Activated CD4-positive, alpha-beta T cell treated with anti-CD3 and anti-CD28 coated beads, Interleukin-2, amount 10 ng/mL, durations not matched to agents 7 days and 5 days (primary cell): Measurements from ENCODE around the gene LMNB1. TPM values are rescaled to one million over a fixed set of nuclear protein-coding genes. Genes with fewer than 3 reads are reported as not detected.
"Not testable (repeated sequence)": the region's sequence is repeated elsewhere in the genome, so short reads cannot be mapped to it uniquely, and the experiment has no call there.

Source experiments
- CTCF ChIA-PET: fragments of 350-600 bp; sonication (Branson Sonifier 250); formaldehyde crosslinking; loops from one replicate; lab custom pipeline; 2021; ENCODE audit warnings: antibody characterized with exemption; lab: Charles Lee
- POLR2A ChIA-PET: fragments of 350-600 bp; sonication (Branson Sonifier 250); formaldehyde crosslinking; loops from one replicate; lab custom pipeline; 2021; ENCODE audit warnings: antibody characterized with exemption; lab: Charles Lee
- DNase-seq: peaks from one replicate; pipeline ENCODE4 v3.0.0-alpha.2; 2020
- H3K27ac Mint-ChIP-seq: one replicate; pipeline ENCODE4 v1.8.0; 2021; ENCODE audit warnings: mild to moderate bottlenecking, moderate library complexity, mixed read lengths
- H3K27me3 Mint-ChIP-seq: one replicate; pipeline ENCODE4 v1.8.0; 2021; ENCODE audit warnings: mixed read lengths
- H3K36me3 Mint-ChIP-seq: one replicate; pipeline ENCODE4 v1.8.0; 2021; ENCODE audit warnings: low read depth, mixed read lengths
- H3K4me1 Mint-ChIP-seq: one replicate; pipeline ENCODE4 v1.8.0; 2021; ENCODE audit warnings: mixed read lengths
- H3K4me3 Mint-ChIP-seq: one replicate; pipeline ENCODE4 v1.8.0; 2021; ENCODE audit warnings: mild to moderate bottlenecking, moderate library complexity, mixed read lengths
- H3K9me3 Mint-ChIP-seq: one replicate; pipeline ENCODE4 v1.8.0; 2021; ENCODE audit warnings: mixed read lengths
- total RNA-seq, 2 experiments: library from RNA; stranded (reverse); gene quantifications; one replicate each; pipeline ENCODE4 v1.2.3, GENCODE V29; 2021

The LMNB1 gene
- total RNA-seq, 2 experiments from 2014 or later = 326 to 337 TPM

- peak overlapping the region; percentile 93 for H3K27ac Mint-ChIP-seq
- DNase-seq = peak; percentile 52
- H3K9me3 Mint-ChIP-seq = no peaks in the 10 kb centered on the region
- no peaks in the 10 kb centered on the region for H3K27me3 Mint-ChIP-seq
- H3K4me3 Mint-ChIP-seq = peak overlapping the region; percentile 12
- ChIA-PET POLR2A (interaction anchor here (0.6 kb wide), 1 partner anchor 30 kb away, joined by 4 read pairs; no protein-coding TSS in a partner anchor), CTCF (interaction anchor here (0.8 to 1.8 kb wide), 8 partner anchors 9 to 134 kb away, joined by 3 to 11 read pairs (median 4); no protein-coding TSS in a partner anchor)
- H3K4me1 Mint-ChIP-seq = peaks cover 44% of the 10 kb centered on the region
- peaks cover 65% of the 10 kb centered on the region for H3K36me3 Mint-ChIP-seq
These were observed 34.7 kb downstream of the LMNB1 start for GRCh38 chr5:126811515-126812198.

DNA sequence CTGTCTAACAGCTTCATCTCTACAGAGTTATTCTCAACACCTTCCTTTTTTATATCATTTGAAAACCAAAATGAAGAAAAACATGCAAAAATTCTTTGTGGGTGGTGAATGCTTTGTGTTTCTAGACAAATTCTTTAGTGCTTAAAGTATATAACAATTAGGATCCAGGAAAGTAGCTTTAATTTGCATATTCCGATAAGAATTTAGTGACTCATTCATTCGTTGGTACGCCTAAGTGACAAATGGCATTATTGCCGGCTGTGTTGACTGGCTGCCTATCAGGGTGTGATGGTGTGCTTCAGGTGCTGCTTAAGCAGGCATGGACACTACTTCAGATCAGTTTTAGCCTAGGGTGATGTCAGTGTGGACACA, 35.2 kb downstream of the LMNB1 start:
- Mint-ChIP-seq H3K4me3 (peak overlapping the region; percentile 9), H3K4me1 (peaks cover 43% of the 10 kb centered on the region), H3K9me3 (no peaks in the 10 kb centered on the region), H3K36me3 (peaks cover 66% of the 10 kb centered on the region), H3K27me3 (no peaks in the 10 kb centered on the region), H3K27ac (peak overlapping the region; percentile 93)
- CTCF ChIA-PET = interaction anchor here (1.0 to 1.6 kb wide), 5 partner anchors 10 to 135 kb away, joined by 3 to 11 read pairs (median 4); no protein-coding TSS in a partner anchor
- DNase-seq = no peak
- POLR2A ChIA-PET = interaction anchor here (0.6 kb wide), 1 partner anchor 30 kb away, joined by 4 read pairs; no protein-coding TSS in a partner anchor

- H3K9me3 Mint-ChIP-seq, H3K4me3 Mint-ChIP-seq, DNase-seq, H3K27me3 Mint-ChIP-seq, POLR2A ChIA-PET: not testable (repeated sequence)
- CTCF ChIA-PET = interaction anchor here (0.6 kb wide), 1 partner anchor 142 kb away, joined by 3 read pairs; no protein-coding TSS in a partner anchor
- Mint-ChIP-seq H3K4me1 (peaks cover 41% of the 10 kb centered on the region), H3K36me3 (peaks cover 74% of the 10 kb centered on the region), H3K27ac (peak overlapping the region; percentile 50)
These were observed 36.9 kb downstream of the LMNB1 start for GRCh38 chr5:126813799-126814198.

GRCh38 chr5:126814721-126815404, 37.9 kb downstream of the LMNB1 start:
- Mint-ChIP-seq H3K4me1 (peaks cover 34% of the 10 kb centered on the region), H3K27me3 (no peaks in the 10 kb centered on the region), H3K4me3 (no peak overlapping the region), H3K9me3 (no peaks in the 10 kb centered on the region), H3K36me3 (peaks cover 71% of the 10 kb centered on the region), H3K27ac (peak overlapping the region; percentile 31)
- DNase-seq = no peak
- CTCF ChIA-PET = interaction anchor here (1.3 to 1.7 kb wide), 2 partner anchors 12 to 37 kb away, joined by 3 to 4 read pairs; no protein-coding TSS in a partner anchor
- POLR2A ChIA-PET = interaction anchor here (0.8 kb wide), 1 partner anchor 38 kb away, joined by 3 read pairs; the partner anchor contains the start of gene LMNB1

- ChIA-PET POLR2A (no interaction called here), CTCF (no interaction called here)
- peaks cover 18% of the 10 kb centered on the region for H3K4me1 Mint-ChIP-seq
- H3K9me3 Mint-ChIP-seq = no peaks in the 10 kb centered on the region
- no peak for DNase-seq
- peaks cover 68% of the 10 kb centered on the region for H3K36me3 Mint-ChIP-seq
- no peak overlapping the region for H3K4me3 Mint-ChIP-seq
- H3K27ac Mint-ChIP-seq = no peak overlapping the region
- H3K27me3 Mint-ChIP-seq = no peaks in the 10 kb centered on the region
These were observed 39.7 kb downstream of the LMNB1 start for GRCh38 chr5:126816649-126817048.

DNA sequence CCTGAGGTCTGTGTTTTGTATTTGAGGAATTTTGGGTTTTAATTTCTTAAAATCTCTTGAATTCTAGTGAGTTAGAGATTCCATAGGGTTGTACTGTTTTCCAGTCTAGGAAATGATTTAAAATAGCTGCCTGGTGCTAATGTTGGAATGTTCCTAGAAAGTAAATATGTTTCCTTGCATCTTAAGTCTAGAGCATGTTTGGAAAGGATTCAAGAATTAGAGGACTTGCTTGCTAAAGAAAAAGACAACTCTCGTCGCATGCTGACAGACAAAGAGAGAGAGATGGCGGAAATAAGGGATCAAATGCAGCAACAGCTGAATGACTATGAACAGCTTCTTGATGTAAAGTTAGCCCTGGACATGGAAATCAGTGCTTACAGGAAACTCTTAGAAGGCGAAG, 41.8 kb downstream of the LMNB1 start:
- ChIA-PET CTCF (no interaction called here), POLR2A (no interaction called here)
- no peak for DNase-seq
- H3K36me3 Mint-ChIP-seq = peaks cover 64% of the 10 kb centered on the region
- H3K9me3 Mint-ChIP-seq = no peaks in the 10 kb centered on the region
- H3K4me1 Mint-ChIP-seq = peaks cover 10% of the 10 kb centered on the region
- no peaks in the 10 kb centered on the region for H3K27me3 Mint-ChIP-seq
- no peak overlapping the region for H3K27ac Mint-ChIP-seq
- H3K4me3 Mint-ChIP-seq = no peak overlapping the region

DNA sequence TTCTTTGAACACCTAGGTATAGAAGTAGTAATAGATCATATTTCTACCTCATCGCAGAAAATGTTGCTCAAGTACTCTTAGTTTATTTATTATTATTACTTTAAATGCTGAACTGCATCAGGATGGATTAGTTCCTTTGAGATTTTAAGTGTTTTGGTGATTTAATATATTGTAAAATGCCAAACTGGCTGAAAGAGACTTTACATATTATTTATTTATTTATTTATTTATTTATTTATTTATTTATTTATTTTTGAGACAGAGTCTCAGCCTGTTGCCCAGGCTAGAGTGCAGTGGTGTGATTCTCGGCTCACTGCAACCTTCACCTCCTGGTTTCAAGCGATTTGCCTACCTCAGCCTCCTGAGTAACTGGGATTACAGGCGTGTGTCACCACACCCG, 42.3 kb downstream of the LMNB1 start:
- H3K27ac Mint-ChIP-seq = no peak overlapping the region
- peaks cover 8% of the 10 kb centered on the region for H3K4me1 Mint-ChIP-seq
- DNase-seq = no peak
- no peak overlapping the region for H3K4me3 Mint-ChIP-seq
- H3K9me3 Mint-ChIP-seq = no peaks in the 10 kb centered on the region
- H3K27me3 Mint-ChIP-seq = no peaks in the 10 kb centered on the region
- POLR2A ChIA-PET = no interaction called here
- CTCF ChIA-PET = no interaction called here
- H3K36me3 Mint-ChIP-seq = peaks cover 62% of the 10 kb centered on the region

GRCh38 chr5:126826619-126827215, 49.8 kb downstream of the LMNB1 start:
- Mint-ChIP-seq H3K9me3 (no peaks in the 10 kb centered on the region), H3K4me1 (no peaks in the 10 kb centered on the region), H3K27me3 (no peaks in the 10 kb centered on the region), H3K4me3 (no peak overlapping the region), H3K36me3 (peaks cover 71% of the 10 kb centered on the region), H3K27ac (no peak overlapping the region)
- ChIA-PET CTCF (interaction anchor here (1.0 to 2.0 kb wide), 4 partner anchors 10 to 32 kb away, joined by 3 to 14 read pairs (median 4); no protein-coding TSS in a partner anchor), POLR2A (no interaction called here)
- no peak for DNase-seq

GRCh38 chr5:126829098-126829497, 52.2 kb downstream of the LMNB1 start:
- no peaks in the 10 kb centered on the region for H3K9me3 Mint-ChIP-seq
- DNase-seq = no peak
- H3K36me3 Mint-ChIP-seq = peaks cover 67% of the 10 kb centered on the region
- no peak overlapping the region for H3K4me3 Mint-ChIP-seq
- ChIA-PET CTCF (interaction anchor here (0.9 to 2.1 kb wide), 3 partner anchors 9 to 51 kb away, joined by 3 to 5 read pairs (median 5); no protein-coding TSS in a partner anchor), POLR2A (no interaction called here)
- H3K27ac Mint-ChIP-seq = no peak overlapping the region
- no peaks in the 10 kb centered on the region for H3K4me1 Mint-ChIP-seq
- H3K27me3 Mint-ChIP-seq = no peaks in the 10 kb centered on the region

DNA sequence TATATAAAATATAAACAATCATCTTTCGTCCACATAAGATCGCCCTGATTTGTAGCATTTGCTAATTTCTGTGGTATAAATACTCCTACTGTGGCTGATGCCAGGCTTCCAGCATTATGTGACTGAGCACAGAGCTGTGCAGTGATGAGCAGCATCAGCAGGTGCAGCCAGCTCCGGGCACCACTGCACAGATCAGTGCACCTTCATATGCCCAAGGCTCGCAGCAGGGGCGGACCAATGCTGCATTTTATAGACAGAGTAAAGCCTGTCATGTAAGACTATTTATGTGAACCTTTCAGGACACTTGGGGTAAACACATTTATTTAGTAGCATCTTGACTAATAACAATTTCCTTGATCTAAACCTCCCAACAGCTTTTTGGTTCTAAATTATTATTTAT, 53.1 kb downstream of the LMNB1 start:
- no peak for DNase-seq
- Mint-ChIP-seq H3K4me3 (no peak overlapping the region), H3K27ac (no peak overlapping the region), H3K9me3 (no peaks in the 10 kb centered on the region), H3K27me3 (no peaks in the 10 kb centered on the region), H3K36me3 (peaks cover 68% of the 10 kb centered on the region), H3K4me1 (peaks cover 1% of the 10 kb centered on the region)
- CTCF ChIA-PET = interaction anchor here (0.9 to 2.1 kb wide), 5 partner anchors 8 to 229 kb away, joined by 3 to 5 read pairs (median 3); partner anchors contain the start of gene PHAX
- POLR2A ChIA-PET = no interaction called here

DNA sequence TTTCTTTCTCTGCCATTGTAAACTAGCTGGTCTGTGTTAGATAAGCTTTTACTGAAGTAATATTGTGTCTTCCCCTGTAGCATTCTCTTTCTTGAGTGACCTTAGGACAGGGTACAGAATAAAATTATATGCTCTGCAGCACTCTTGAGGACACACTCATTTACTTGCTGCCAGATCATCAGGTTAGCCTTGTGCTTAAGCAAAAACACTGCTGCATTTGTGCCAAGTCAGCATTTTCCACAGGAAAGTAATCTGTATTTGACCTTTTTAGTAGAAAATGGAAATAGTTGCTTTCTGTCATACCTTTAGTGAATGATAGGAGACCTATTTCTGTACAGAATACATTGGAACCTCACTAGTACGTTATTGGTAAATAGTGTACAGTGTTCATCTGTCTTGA, 54.2 kb downstream of the LMNB1 start:
- H3K36me3 Mint-ChIP-seq = peaks cover 67% of the 10 kb centered on the region
- CTCF ChIA-PET = interaction anchor here (1.5 to 1.6 kb wide), 2 partner anchors 23 to 230 kb away, joined by 3 to 4 read pairs; partner anchors contain the start of gene PHAX
- no peaks in the 10 kb centered on the region for H3K27me3 Mint-ChIP-seq
- H3K9me3 Mint-ChIP-seq = no peaks in the 10 kb centered on the region
- H3K4me3 Mint-ChIP-seq = no peak overlapping the region
- DNase-seq = no peak
- H3K27ac Mint-ChIP-seq = no peak overlapping the region
- POLR2A ChIA-PET = no interaction called here
- peaks cover 1% of the 10 kb centered on the region for H3K4me1 Mint-ChIP-seq

GRCh38 chr5:126836778-126837177, 59.8 kb downstream of the LMNB1 start:
- DNase-seq = no peak
- H3K9me3 Mint-ChIP-seq = no peaks in the 10 kb centered on the region
- POLR2A ChIA-PET = no interaction called here
- peaks cover 6% of the 10 kb centered on the region for H3K4me1 Mint-ChIP-seq
- no peak overlapping the region for H3K27ac Mint-ChIP-seq
- H3K4me3 Mint-ChIP-seq = no peak overlapping the region
- CTCF ChIA-PET = interaction anchor here (0.8 to 4.0 kb wide), 4 partner anchors 7 to 361 kb away, joined by 3 to 14 read pairs (median 4); no protein-coding TSS in a partner anchor
- H3K36me3 Mint-ChIP-seq = peaks cover 49% of the 10 kb centered on the region
- H3K27me3 Mint-ChIP-seq = no peaks in the 10 kb centered on the region
